ENCODE results near the gene TNIK. TPM values are rescaled to one million over a fixed set of nuclear protein-coding genes. Genes with fewer than 3 reads are reported as not detected.

The TNIK gene
- total and polyA plus RNA-seq, 5 experiments from 2014 or later, result 13.2 to 50.0 (median 16.1) TPM

- Mint-ChIP-seq H3K27ac (no peak overlapping the region), H3K9me3 (no peaks in the 10 kb centered on the region), H3K4me1 (peaks cover 41 to 84% (median 81%) of the 10 kb centered on the region in 4 donors), H3K27me3 (no peaks in the 10 kb centered on the region), H3K4me3 (no peak overlapping the region), H3K36me3 (peaks cover 0 to 14% (median 8%) of the 10 kb centered on the region in 3 donors)
- ATAC-seq, result no peak
- POLR2A ChIA-PET, result no interaction called here
- DNase-seq, result no peak
Observed at GRCh38 chr3:171441381-171441780, 18.8 kb downstream of the TNIK start.

GRCh38 chr3:171439996-171440395, 20.2 kb downstream of the TNIK start:
- H3K27ac Mint-ChIP-seq, result peak overlapping the region in 1 of 10 donors; percentile 53

GRCh38 chr3:171437115-171437756, 23.0 kb downstream of the TNIK start:
- Mint-ChIP-seq H3K27ac (peak overlapping the region in 4 of 10 donors; percentile 5 to 34 (median 20)), H3K9me3 (peaks cover 0 to 2% (median 0%) of the 10 kb centered on the region in 9 donors), H3K27me3 (no peaks in the 10 kb centered on the region), H3K36me3 (peaks cover 0 to 7% (median 7%) of the 10 kb centered on the region in 3 donors), H3K4me3 (peak overlapping the region in 4 of 10 donors; percentile 2 to 5 (median 4)), H3K4me1 (peaks cover 40 to 69% (median 66%) of the 10 kb centered on the region in 4 donors)
- POLR2A ChIA-PET, result no interaction called here
- no peak for DNase-seq
- no peak for ATAC-seq

More at GRCh38 chr3:171439996-171440395, 20.2 kb downstream of the TNIK start:
- no peak for DNase-seq
- Mint-ChIP-seq H3K27me3 (no peaks in the 10 kb centered on the region), H3K4me1 (peaks cover 42 to 82% (median 79%) of the 10 kb centered on the region in 4 donors), H3K4me3 (no peak overlapping the region), H3K36me3 (peaks cover 0 to 14% (median 10%) of the 10 kb centered on the region in 3 donors), H3K9me3 (peaks cover 0 to 2% (median 0%) of the 10 kb centered on the region in 9 donors)
- no peak for ATAC-seq
- POLR2A ChIA-PET, result no interaction called here

- Mint-ChIP-seq H3K4me1 (peaks cover 40 to 66% (median 64%) of the 10 kb centered on the region in 4 donors), H3K36me3 (peaks cover 0 to 7% (median 0%) of the 10 kb centered on the region in 3 donors), H3K4me3 (peak overlapping the region in 1 of 10 donors; percentile 5), H3K27ac (peak overlapping the region in 4 of 10 donors; percentile 25 to 43 (median 35)), H3K9me3 (peaks cover 0 to 2% (median 0%) of the 10 kb centered on the region in 9 donors), H3K27me3 (no peaks in the 10 kb centered on the region)
- POLR2A ChIA-PET, result no interaction called here
- ATAC-seq, result no peak
- no peak for DNase-seq
Observed at GRCh38 chr3:171436380-171436779, 23.8 kb downstream of the TNIK start.

- Mint-ChIP-seq H3K27ac (no peak overlapping the region), H3K4me1 (peaks cover 35 to 60% (median 59%) of the 10 kb centered on the region in 4 donors), H3K9me3 (peaks cover 0 to 2% (median 0%) of the 10 kb centered on the region in 9 donors), H3K4me3 (no peak overlapping the region), H3K36me3 (peaks cover 0 to 7% (median 0%) of the 10 kb centered on the region in 3 donors), H3K27me3 (no peaks in the 10 kb centered on the region)
- ATAC-seq, result no peak
- no peak for DNase-seq
- POLR2A ChIA-PET, result no interaction called here
Observed at GRCh38 chr3:171435757-171436156, 24.4 kb downstream of the TNIK start.

- Mint-ChIP-seq H3K4me1 (peaks cover 29 to 55% (median 53%) of the 10 kb centered on the region in 4 donors), H3K27ac (no peak overlapping the region), H3K4me3 (peak overlapping the region in 1 of 10 donors; percentile 7), H3K36me3 (peaks cover 0 to 7% (median 0%) of the 10 kb centered on the region in 3 donors), H3K9me3 (peaks cover 0 to 2% (median 0%) of the 10 kb centered on the region in 9 donors), H3K27me3 (no peaks in the 10 kb centered on the region)
- no peak for DNase-seq
- POLR2A ChIA-PET, result no interaction called here
- no peak for ATAC-seq
Observed at GRCh38 chr3:171435143-171435542, 25.1 kb downstream of the TNIK start.

- no peak for DNase-seq
- Mint-ChIP-seq H3K4me1 (peaks cover 16 to 34% (median 33%) of the 10 kb centered on the region in 4 donors), H3K9me3 (peaks cover 0 to 2% (median 0%) of the 10 kb centered on the region in 9 donors), H3K27me3 (no peaks in the 10 kb centered on the region), H3K4me3 (no peak overlapping the region), H3K36me3 (peaks cover 0 to 7% (median 0%) of the 10 kb centered on the region in 3 donors), H3K27ac (peak overlapping the region in 1 of 10 donors; percentile 9)
- no peak for ATAC-seq
- POLR2A ChIA-PET, result no interaction called here
Observed at GRCh38 chr3:171432548-171432947, 27.7 kb downstream of the TNIK start.

- Mint-ChIP-seq H3K27ac (no peak overlapping the region), H3K27me3 (no peaks in the 10 kb centered on the region), H3K9me3 (peaks cover 0 to 2% (median 0%) of the 10 kb centered on the region in 9 donors), H3K4me3 (no peak overlapping the region), H3K4me1 (peaks cover 12 to 24% (median 23%) of the 10 kb centered on the region in 4 donors), H3K36me3 (peaks cover 0 to 8% (median 2%) of the 10 kb centered on the region in 3 donors)
- POLR2A ChIA-PET, result no interaction called here
- DNase-seq, result no peak
- no peak for ATAC-seq
Observed at GRCh38 chr3:171431550-171431949, 28.7 kb downstream of the TNIK start.

GRCh38 chr3:171430530-171430929, 29.7 kb downstream of the TNIK start:
- DNase-seq (no peak), ATAC-seq (no peak)
- peaks cover 5 to 18% (median 13%) of the 10 kb centered on the region in 4 donors for H3K4me1 Mint-ChIP-seq
- H3K36me3 Mint-ChIP-seq, result peaks cover 0 to 15% (median 5%) of the 10 kb centered on the region in 3 donors
- no peak overlapping the region for H3K27ac Mint-ChIP-seq
- POLR2A ChIA-PET, result interaction anchor here (0.6 kb wide), 2 partner anchors 29 to 90 kb away, joined by 3 read pairs; no protein-coding TSS in a partner anchor
- H3K27me3 Mint-ChIP-seq, result no peaks in the 10 kb centered on the region
- H3K9me3 Mint-ChIP-seq, result peaks cover 0 to 2% (median 0%) of the 10 kb centered on the region in 9 donors
- no peak overlapping the region for H3K4me3 Mint-ChIP-seq

- Mint-ChIP-seq H3K27me3 (no peaks in the 10 kb centered on the region), H3K36me3 (peaks cover 0 to 10% (median 5%) of the 10 kb centered on the region in 3 donors), H3K9me3 (no peaks in the 10 kb centered on the region), H3K27ac (no peak overlapping the region), H3K4me1 (peaks cover 6 to 15% (median 12%) of the 10 kb centered on the region in 4 donors), H3K4me3 (no peak overlapping the region)
- no peak for DNase-seq
- no peak for ATAC-seq
- POLR2A ChIA-PET, result no interaction called here
Observed at GRCh38 chr3:171429635-171430034, 30.6 kb downstream of the TNIK start.

GRCh38 chr3:171428892-171429291, 31.3 kb downstream of the TNIK start:
- Mint-ChIP-seq H3K36me3 (peaks cover 0 to 15% (median 5%) of the 10 kb centered on the region in 3 donors), H3K4me3 (no peak overlapping the region), H3K27ac (no peak overlapping the region), H3K4me1 (peaks cover 8 to 20% (median 12%) of the 10 kb centered on the region in 4 donors), H3K9me3 (peaks cover 0 to 4% (median 0%) of the 10 kb centered on the region in 9 donors), H3K27me3 (no peaks in the 10 kb centered on the region)
- ATAC-seq (no peak), DNase-seq (no peak)
- POLR2A ChIA-PET, result no interaction called here

GRCh38 chr3:171428321-171428787, 31.9 kb downstream of the TNIK start:
- no peak for DNase-seq
- Mint-ChIP-seq H3K36me3 (peaks cover 0 to 15% (median 5%) of the 10 kb centered on the region in 3 donors), H3K9me3 (peaks cover 0 to 4% (median 0%) of the 10 kb centered on the region in 9 donors), H3K27me3 (no peaks in the 10 kb centered on the region), H3K4me1 (peaks cover 8 to 20% (median 12%) of the 10 kb centered on the region in 4 donors), H3K4me3 (no peak overlapping the region), H3K27ac (no peak overlapping the region)
- no peak for ATAC-seq
- POLR2A ChIA-PET, result no interaction called here

- no peaks in the 10 kb centered on the region for H3K27me3 Mint-ChIP-seq
- no peak for DNase-seq
- H3K4me1 Mint-ChIP-seq, result peaks cover 9 to 19% (median 10%) of the 10 kb centered on the region in 4 donors
- H3K9me3 Mint-ChIP-seq, result peaks cover 0 to 4% (median 0%) of the 10 kb centered on the region in 9 donors
- H3K4me3 Mint-ChIP-seq, result no peak overlapping the region
- peaks cover 0 to 15% (median 5%) of the 10 kb centered on the region in 3 donors for H3K36me3 Mint-ChIP-seq
- POLR2A ChIA-PET, result no interaction called here
- no peak for ATAC-seq
- H3K27ac Mint-ChIP-seq, result no peak overlapping the region
Observed at GRCh38 chr3:171427771-171428320, 32.4 kb downstream of the TNIK start.
